Measurements from ENCODE around the gene CSPG4. TPM values are rescaled to one million over a fixed set of nuclear protein-coding genes. Genes with fewer than 3 reads are reported as not detected.
"Not testable (repeated sequence)": the region's sequence is repeated elsewhere in the genome, so short reads cannot be mapped to it uniquely, and the experiment has no call there.

The CSPG4 gene
- total and polyA plus RNA-seq, 8 donors = 1.8 to 44.6 (median 20.3) TPM

DNA sequence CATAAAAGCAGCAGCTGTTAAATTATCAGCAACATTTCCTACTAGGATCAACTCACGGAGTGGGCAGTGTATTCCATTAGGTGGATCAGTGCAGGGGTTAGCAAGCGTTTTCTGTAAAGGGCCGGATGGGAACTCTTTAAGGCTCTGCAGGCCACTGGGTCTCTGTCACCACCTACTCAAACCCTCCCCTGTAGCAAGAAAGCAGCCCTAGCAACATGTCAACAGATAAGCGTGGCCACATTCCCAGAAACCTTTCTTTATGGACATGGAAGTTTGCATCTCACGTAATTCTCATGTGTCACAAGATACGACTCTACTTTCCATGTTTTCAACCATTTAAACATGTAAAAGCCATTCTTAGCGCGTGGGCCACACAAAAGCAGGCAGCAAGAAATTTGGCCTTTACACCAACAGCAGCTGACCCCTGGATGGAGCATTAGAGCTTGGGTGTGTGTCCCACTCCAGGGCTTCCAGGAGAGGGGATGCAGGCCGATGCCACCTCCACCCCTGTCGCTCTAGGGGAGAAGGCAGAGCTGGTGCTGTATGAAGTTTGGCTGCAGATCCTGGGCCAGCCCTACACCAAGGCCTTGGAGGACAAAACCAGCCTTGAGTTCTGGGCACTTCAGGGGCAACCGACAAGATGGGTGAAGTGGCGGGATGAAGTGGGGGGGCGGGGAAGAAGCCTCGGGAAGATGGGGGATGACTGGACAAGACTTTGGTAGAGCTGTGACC is 48.2 kb upstream of the CSPG4 start:
- TF ChIP-seq EP300 (IDR thresholded peaks at IDR 0.05) = no peak
- TF ChIP-seq POLR2AphosphoS5 (IDR thresholded peaks at IDR 0.05) = no peak
- TF ChIP-seq POLR2A (IDR thresholded peaks at IDR 0.05) = no peak
- TF ChIP-seq, protein P1, sequence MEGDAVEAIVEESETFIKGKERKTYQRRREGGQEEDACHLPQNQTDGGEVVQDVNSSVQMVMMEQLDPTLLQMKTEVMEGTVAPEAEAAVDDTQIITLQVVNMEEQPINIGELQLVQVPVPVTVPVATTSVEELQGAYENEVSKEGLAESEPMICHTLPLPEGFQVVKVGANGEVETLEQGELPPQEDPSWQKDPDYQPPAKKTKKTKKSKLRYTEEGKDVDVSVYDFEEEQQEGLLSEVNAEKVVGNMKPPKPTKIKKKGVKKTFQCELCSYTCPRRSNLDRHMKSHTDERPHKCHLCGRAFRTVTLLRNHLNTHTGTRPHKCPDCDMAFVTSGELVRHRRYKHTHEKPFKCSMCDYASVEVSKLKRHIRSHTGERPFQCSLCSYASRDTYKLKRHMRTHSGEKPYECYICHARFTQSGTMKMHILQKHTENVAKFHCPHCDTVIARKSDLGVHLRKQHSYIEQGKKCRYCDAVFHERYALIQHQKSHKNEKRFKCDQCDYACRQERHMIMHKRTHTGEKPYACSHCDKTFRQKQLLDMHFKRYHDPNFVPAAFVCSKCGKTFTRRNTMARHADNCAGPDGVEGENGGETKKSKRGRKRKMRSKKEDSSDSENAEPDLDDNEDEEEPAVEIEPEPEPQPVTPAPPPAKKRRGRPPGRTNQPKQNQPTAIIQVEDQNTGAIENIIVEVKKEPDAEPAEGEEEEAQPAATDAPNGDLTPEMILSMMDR (IDR thresholded peaks at IDR 0.05) = no peak
- Histone ChIP-seq H3K4me3 (no peak overlapping the region), H3K27me3 (no peaks in the 10 kb centered on the region), H3K4me1 (peaks cover 4 to 18% (median 9%) of the 10 kb centered on the region in 4 donors), H3K27ac (no peak overlapping the region), H3K9me3 (no peaks in the 10 kb centered on the region), H3K36me3 (no peaks in the 10 kb centered on the region)
- DNase-seq = no peak
- 86 to 94% (median 89%) methylated on average over 12 to 14 of the region's 14 CpGs for WGBS, 5 donors
- intact Hi-C loops (cut with DNase I; ENCODE audit: low total_unique reads) = no loop called here

GRCh38 chr15:75760131-75760520 is 47.5 kb upstream of the CSPG4 start:
- DNase-seq; H3K9me3 ChIP-seq; H3K27me3 ChIP-seq; H3K4me3 ChIP-seq; intact Hi-C loops (cut with DNase I; ENCODE audit: low total_unique reads); H3K36me3 ChIP-seq; H3K27ac ChIP-seq: not testable (repeated sequence)
- H3K4me1 ChIP-seq = peaks cover 4 to 18% (median 9%) of the 10 kb centered on the region in 4 donors
- WGBS, 5 donors = 91 to 100% (median 97%) methylated on average over 5 to 7 of the region's 7 CpGs

- H3K27ac ChIP-seq = no peak overlapping the region
- intact Hi-C loops (cut with DNase I; ENCODE audit: low total_unique reads) = no loop called here
- H3K36me3 ChIP-seq = no peaks in the 10 kb centered on the region
- no peaks in the 10 kb centered on the region for H3K9me3 ChIP-seq
- H3K27me3 ChIP-seq = no peaks in the 10 kb centered on the region
- WGBS, 5 donors = 74 to 83% (median 80%) methylated on average over 2 of the region's 2 CpGs
- TF ChIP-seq EP300 (IDR thresholded peaks at IDR 0.05) (no peak), POLR2A (IDR thresholded peaks at IDR 0.05) (no peak), POLR2AphosphoS5 (IDR thresholded peaks at IDR 0.05) (no peak)
- TF ChIP-seq, protein P1 (IDR thresholded peaks at IDR 0.05) = no peak
- H3K4me3 ChIP-seq = no peak overlapping the region
- peaks cover 4 to 18% (median 9%) of the 10 kb centered on the region in 4 donors for H3K4me1 ChIP-seq
- DNase-seq = no peak
Measured at GRCh38 chr15:75759416-75760130, 46.9 kb upstream of the CSPG4 start.

DNA sequence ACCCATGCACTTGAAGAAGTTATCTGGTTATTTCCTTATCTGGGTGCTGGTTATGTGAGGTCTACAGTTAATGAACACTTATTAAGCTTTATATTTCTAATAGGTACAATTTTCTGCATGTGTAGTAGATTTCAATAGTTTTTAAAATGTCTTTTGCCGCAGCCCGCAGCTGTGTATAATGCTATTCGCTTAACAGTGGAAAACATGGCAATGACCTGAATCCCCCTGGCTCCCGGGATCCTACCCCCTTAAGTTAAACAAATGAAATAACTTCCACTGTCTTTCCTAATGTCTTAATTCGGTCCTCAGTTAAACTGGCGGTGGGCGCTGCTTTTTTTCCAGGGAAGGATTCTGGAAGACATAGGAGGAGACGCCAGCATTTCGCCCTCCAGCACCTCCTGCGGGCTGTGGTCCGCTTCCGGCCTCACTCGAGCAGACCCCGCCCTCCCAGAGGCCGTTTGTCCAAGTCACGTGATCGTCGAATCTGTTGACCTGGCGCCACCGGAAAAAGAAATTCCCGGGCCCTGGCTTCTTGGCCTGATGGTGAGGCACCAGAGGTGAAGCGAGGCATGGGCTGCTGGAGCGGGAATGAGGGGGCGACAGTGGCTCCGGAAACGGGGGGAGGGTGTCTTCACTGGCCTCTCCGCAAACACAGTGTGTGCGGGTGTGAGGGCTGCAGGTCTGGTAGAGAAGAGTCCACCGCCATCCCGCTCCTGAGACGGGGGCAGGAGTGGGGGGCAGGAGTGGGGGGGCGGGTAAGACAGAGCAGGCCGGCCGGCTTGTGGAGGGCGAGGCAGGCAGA is 45.6 kb upstream of the CSPG4 start:
- intact Hi-C loops (cut with DNase I; ENCODE audit: low total_unique reads) = no loop called here
- H3K27ac ChIP-seq = peak overlapping the region; percentile 52 to 86 (median 80)

DNA sequence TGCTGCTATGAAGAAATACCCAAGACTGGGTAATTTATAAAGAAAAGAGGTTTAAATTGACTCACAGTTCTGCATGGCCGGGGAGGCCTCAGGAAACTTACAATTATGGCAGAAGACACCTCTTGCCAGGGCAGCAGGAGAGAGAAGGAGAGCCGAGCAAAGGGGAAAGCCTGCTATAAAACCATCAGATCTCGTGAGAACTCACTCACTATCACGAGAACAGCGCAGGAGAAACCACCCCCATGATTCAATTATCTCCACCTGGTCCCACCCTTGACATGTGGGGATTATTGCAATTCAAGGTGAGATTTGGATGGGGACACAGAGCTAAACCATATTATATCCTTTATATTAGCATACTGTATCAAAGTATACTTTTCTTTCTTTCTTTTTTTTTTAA is 42.2 kb upstream of the CSPG4 start:
- H3K4me3 ChIP-seq; H3K27me3 ChIP-seq; intact Hi-C loops (cut with DNase I; ENCODE audit: low total_unique reads); H3K9me3 ChIP-seq; H3K27ac ChIP-seq; DNase-seq; H3K36me3 ChIP-seq: not testable (repeated sequence)
- WGBS, 5 donors = 76 to 88% (median 83%) methylated on average over 4 to 5 of the region's 5 CpGs
- peaks cover 4 to 18% (median 9%) of the 10 kb centered on the region in 4 donors for H3K4me1 ChIP-seq

More for the DNA sequence above, 45.6 kb upstream of the CSPG4 start:
- Histone ChIP-seq H3K27me3 (no peaks in the 10 kb centered on the region), H3K4me3 (peak overlapping the region; percentile 49 to 60 (median 56)), H3K4me1 (peaks cover 4 to 18% (median 9%) of the 10 kb centered on the region in 4 donors), H3K9me3 (no peaks in the 10 kb centered on the region), H3K36me3 (no peaks in the 10 kb centered on the region)
- DNase-seq = peak; percentile 90 to 96
- TF ChIP-seq, protein P1 (IDR thresholded peaks at IDR 0.05) = peak in 2 of 7 experiments; percentile 8 to 18
- TF ChIP-seq POLR2AphosphoS5 (IDR thresholded peaks at IDR 0.05) = peak in 2 of 3 donors; percentile 43 to 79
- TF ChIP-seq POLR2A (IDR thresholded peaks at IDR 0.05) = no peak
- no peak for TF ChIP-seq EP300 (IDR thresholded peaks at IDR 0.05)
- WGBS, 5 donors = 2 to 4% (median 3%) methylated on average over 31 to 35 of the region's 35 CpGs
